Fibroblast of lung (primary cell): ENCODE data around the gene GRK3.

ENCODE experiments used
- CTCF ChIP-seq, 2 donors: IDR thresholded peaks in 1 of 2; conservative IDR thresholded peaks in 1 of 2; 1 replicate in 1 of 2; 2 replicates in 1 of 2; pipeline ENCODE4 v1.5.1; 2011 to 2012; ENCODE audit warnings: low read length in 2 of 2, control low read depth in 1 of 2, inconsistent platforms in 1 of 2, low read depth in 1 of 2, mild to moderate bottlenecking in 1 of 2
- EZH2 ChIP-seq: IDR thresholded peaks from 2 replicates; pipeline ENCODE4 v1.5.1; 2012; ENCODE audit warnings: low read length, control low read depth, mild to moderate bottlenecking; ENCODE audit errors: missing control alignments

- TF ChIP-seq CTCF (conservative IDR thresholded peaks at IDR 0.05 in 1 of 2, IDR thresholded peaks at IDR 0.05 in 1 of 2; ENCODE audit: low read depth in 1 of 2, low read length in 2 of 2) (no peak), EZH2 (no peak)
Observed at GRCh38 chr22:25742918-25743708, 178.6 kb downstream of the GRK3 start.
